GM18951 (cell line): ENCODE data around the gene TMEM52B.

Experiments
- POLR2A ChIP-seq: IDR thresholded peaks from 4 replicates; pipeline ENCODE4 v1.6.1; 2011; ENCODE audit warnings: mild to moderate bottlenecking; ENCODE audit not compliant: insufficient read length, insufficient read depth; ENCODE audit errors: extremely low read depth
- in situ Hi-C: fragments of 300-500 bp; cut with MboI; formaldehyde crosslinking; loops from one replicate; pipeline ENCODE4 v1.12.0; 2022; ENCODE audit warnings: low sequenced_read_pairs, mixed read lengths, inconsistent platforms; ENCODE audit not compliant: unreplicated experiment

TMEM52B gene

DNA sequence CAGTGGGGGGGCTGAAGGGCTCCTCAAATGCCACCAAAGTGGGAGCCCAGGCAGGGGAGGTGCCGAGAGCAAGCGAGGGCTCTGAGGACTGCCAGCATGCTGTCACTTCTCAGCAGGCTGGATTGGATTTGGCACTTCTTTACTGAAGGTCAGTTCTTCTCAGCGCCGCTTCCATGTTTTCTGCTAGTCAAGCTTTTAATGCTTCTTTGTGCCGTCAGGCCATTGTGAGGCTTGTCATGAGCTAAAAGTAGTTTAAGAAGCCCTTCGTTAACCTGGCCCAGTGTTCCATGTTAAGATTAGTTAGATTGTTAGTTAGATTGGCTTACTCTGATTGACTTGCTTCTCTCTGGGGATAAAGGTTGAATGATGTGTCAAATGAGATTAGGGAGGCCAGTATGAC lies 47.3 kb downstream of the TMEM52B start:
- in situ Hi-C loops: loop anchor here (25.0 kb wide), 1 partner anchor 536 kb away; no protein-coding TSS in a partner anchor
- TF ChIP-seq POLR2A: no peak

- TF ChIP-seq POLR2A: no peak
- in situ Hi-C loops: loop anchor here (25.0 kb wide), 1 partner anchor 536 kb away; no protein-coding TSS in a partner anchor
These were observed 47.9 kb downstream of the TMEM52B start for GRCh38 chr12:10226731-10227130.

GRCh38 chr12:10227648-10228047 lies 48.8 kb downstream of the TMEM52B start:
- TF ChIP-seq POLR2A: no peak
- in situ Hi-C loops: loop anchor here (25.0 kb wide), 1 partner anchor 535 kb away; no protein-coding TSS in a partner anchor

- in situ Hi-C loops: loop anchor here (10.0 to 25.0 kb wide), 3 partner anchors 330 to 528 kb away; no protein-coding TSS in a partner anchor
- no peak for TF ChIP-seq POLR2A
These were observed 55.7 kb downstream of the TMEM52B start for GRCh38 chr12:10234562-10234961.

DNA sequence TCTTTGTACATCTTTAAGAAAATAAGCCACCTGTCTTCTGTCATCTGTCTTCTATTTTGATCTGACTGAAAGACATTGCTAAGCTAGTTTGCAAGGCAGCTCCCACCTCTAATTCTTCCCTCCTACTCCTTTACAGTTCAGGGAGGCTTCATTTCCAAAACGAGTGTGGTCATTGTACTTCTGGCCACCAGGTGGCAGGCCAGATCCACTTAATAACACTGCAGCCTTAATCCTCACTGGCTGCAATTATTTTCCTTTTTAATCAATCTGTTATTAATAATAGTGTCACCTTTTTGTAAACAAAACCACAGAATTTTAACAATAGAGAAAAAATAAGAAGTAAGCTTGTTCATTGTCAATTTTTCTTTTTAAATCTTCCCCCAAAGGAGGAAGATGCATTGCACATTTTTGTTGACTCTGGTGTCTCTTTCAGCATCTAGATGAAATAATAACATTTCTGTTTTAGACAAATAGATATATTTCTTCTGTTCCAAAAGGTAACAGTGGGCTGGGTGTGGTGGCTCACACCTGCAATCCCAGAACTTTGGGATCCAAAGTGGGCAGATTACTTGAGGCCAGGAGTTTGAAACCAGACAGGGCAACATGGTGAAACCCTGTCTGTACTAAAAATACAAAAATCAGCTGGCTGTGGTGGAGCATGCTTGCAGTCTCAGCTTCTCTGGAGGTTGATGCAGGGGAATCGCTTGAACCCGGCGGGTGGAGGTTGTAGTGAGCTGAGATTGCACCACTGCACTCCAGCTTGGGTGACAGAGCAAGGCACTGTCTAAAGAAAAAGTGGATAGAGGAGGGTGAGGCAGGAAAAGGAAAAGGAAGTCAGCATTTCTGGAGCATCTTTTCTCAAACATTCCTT lies 57.2 kb downstream of the TMEM52B start:
- TF ChIP-seq POLR2A: no peak
- in situ Hi-C loops: loop anchor here (10.0 to 25.0 kb wide), 3 partner anchors 329 to 526 kb away; no protein-coding TSS in a partner anchor

GRCh38 chr12:10236720-10237119 lies 57.9 kb downstream of the TMEM52B start:
- TF ChIP-seq POLR2A: no peak
- in situ Hi-C loops: loop anchor here (10.0 to 25.0 kb wide), 3 partner anchors 328 to 526 kb away; no protein-coding TSS in a partner anchor

DNA sequence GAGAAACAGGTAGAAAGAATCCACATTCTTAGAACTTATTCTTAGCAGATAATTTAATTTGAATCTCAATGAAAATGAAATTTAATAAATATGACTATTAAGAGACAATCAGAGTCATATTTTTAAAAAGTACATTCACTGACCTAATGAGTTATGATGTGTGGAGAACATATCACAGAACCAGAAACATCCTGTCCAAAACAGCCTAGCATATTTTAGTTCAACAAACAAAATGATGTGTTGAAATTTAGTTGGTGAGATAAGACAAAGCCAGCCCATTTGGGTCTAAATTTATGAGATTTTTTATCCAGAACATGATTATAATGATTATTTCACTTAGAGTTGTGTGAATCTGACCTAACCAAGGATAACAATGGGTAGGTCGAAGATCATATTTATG lies 59.7 kb downstream of the TMEM52B start:
- TF ChIP-seq POLR2A: no peak
- in situ Hi-C loops: loop anchor here (10.0 to 25.0 kb wide), 3 partner anchors 326 to 524 kb away; no protein-coding TSS in a partner anchor

- in situ Hi-C loops: loop anchor here (25.0 kb wide), 1 partner anchor 521 kb away; no protein-coding TSS in a partner anchor
- TF ChIP-seq POLR2A: no peak
These were observed 62.5 kb downstream of the TMEM52B start for GRCh38 chr12:10241290-10241689.
